ENCODE measurements around the gene MSI2.
A peak's percentile ranks its signal among the peaks of the same experiment; 100 is the strongest.

Gene MSI2

DNA sequence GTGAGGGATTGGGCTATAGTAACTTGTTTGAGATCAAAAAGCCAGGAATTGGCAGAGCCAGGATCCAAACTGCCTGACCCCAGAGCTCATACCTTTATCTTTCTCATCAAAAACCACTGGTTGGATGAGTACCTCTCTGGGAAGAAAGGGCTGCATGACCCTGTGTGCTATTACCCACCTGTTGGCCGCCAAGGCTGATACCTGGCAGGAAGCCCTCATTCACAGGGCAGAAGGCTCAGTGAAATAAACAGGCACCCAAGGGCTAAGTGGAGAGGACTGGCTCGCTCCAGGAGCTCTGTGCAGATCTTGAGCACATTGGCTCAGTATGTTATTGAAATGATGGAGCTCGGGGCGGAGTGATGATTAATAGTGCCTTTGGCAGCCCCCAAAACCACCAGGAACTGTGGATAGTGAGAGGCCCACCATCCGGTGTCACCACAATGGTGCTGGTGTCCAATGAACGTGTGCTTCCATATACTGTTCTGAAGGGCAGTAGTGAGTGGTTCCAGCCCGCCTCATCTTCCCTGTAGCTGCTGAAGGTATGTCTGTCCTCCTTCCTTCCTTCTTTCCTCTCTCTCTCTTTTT lies 197.6 kb downstream of the MSI2 start:
- DNase-seq = no peak

DNA sequence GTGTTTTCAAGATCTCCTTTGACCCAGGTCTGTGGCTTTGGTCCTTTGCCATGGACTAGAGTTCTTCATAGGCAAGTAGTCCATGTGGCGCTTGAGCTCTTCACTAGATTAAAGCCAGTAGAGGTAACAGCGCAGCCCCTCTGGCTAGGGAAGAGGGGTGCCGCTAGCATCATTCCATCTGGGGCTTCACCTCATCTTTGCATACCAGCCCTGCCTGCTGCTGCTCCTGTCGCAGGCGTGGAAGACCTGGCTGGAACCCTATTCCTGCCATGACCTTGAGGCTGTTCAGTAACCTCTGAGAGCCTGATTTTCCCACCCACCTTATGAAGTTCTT lies 198.4 kb downstream of the MSI2 start:
- DNase-seq = no peak

DNA sequence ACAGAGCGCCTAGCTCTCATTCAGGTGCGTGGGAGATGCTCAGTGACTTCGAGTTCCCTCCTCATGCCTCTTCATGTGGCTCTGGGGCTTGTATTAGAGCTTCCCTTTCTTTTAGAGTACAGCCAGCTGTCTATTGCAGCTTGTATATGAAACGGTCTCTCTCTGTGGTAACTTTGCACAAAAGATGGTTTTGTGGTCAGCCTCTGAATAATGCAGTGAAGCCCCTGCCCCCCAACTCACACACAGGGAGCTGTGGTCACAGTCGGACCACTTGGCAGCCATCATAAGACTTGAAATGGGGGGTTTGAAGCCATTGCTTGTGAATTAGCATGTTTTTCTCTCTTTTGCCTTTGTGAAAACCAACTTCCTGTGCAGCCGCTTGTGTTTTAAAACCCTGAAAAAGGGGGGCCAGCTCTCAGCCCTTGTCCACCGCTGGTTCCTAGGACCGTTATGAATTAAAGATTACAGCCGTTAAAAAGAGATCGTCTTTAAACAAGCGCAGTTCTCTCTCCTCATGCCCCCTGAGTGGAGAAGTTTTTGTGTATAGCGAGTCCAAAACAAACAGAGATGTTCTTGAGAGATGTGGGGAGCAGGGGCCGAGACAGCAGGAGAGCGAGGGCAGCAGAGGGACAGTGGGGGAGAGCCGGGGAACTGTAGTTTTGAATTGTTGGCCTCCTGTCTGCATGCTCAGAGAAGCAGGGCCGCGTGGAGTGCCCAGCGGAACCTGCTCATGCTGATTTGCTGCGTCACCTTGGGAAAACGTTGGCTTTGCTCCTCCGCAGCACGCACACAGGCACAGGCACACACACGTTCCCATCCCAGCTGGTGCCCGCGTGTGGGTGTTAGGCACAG lies 199.0 kb downstream of the MSI2 start:
- peak in 20 of 56 donors; percentile 16 to 73 (median 43) for DNase-seq

DNA sequence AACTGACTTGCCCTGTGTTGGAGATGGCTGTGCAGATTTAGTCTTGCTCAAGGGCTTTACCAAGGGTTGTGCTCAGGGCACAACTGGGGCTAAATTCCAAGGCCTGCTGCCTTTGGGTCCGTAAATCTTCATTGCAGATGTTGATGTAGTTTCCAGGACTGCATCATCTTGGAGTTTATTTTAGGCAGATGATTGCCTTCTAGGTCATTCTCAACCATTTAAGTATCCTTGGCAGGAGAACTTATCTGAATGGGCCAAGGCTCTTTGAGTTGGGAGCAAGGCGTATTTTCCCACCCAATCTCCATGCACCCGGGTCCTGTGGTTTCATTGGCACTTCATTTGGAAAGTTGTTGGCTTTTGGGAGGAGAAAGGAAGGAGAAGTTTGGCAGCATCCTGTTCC lies 200.3 kb downstream of the MSI2 start:
- DNase-seq = peak in 2 of 56 donors; percentile 30 to 43

DNA sequence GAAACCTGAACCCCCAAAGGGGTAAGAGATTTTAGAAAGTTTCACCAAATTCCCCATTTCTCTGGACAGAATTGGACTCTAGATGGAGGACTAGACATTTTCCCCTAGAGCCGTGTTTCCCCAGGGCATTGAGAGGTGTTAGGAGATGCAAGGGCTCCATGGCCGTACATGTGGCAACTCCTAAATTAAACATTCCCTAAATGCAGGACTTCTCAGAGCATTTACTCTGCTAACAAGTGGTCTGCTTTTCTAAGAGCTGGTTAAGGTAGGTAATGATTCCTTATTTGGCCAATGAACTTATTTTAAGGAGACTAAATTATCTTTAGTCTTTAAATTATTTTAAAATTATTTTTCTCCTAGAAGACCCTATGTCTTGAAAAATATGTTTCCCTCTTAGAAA lies 200.9 kb downstream of the MSI2 start:
- DNase-seq = no peak

DNA sequence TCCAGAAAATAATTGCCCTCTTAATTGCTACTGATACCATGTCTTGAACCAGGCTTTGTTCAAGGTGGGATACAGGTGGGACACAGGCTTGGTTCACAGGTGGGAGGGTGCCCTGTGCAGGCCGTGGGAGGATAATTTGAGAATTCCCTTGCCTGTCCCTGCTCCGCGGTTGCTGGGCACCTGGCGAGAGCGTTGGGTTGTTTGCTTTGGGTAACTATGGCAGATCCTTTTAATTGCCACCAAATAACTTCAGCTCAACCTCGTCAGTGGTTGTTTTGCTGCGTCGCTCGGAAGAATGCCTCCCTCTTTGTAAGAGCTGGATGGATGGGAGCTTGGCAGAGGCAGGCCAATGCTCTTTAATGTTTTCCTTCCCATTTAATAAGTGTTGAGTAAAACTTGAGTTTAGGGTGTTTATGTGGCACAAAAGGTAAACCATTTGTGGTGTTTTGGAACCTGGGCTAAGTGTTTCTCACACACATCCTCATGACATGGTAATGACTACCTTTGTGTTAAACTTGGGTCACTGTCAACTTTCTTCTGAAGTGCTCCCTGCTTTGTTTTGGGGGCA lies 202.5 kb downstream of the MSI2 start:
- DNase-seq = peak in 4 of 56 donors; percentile 19 to 45 (median 34)

DNA sequence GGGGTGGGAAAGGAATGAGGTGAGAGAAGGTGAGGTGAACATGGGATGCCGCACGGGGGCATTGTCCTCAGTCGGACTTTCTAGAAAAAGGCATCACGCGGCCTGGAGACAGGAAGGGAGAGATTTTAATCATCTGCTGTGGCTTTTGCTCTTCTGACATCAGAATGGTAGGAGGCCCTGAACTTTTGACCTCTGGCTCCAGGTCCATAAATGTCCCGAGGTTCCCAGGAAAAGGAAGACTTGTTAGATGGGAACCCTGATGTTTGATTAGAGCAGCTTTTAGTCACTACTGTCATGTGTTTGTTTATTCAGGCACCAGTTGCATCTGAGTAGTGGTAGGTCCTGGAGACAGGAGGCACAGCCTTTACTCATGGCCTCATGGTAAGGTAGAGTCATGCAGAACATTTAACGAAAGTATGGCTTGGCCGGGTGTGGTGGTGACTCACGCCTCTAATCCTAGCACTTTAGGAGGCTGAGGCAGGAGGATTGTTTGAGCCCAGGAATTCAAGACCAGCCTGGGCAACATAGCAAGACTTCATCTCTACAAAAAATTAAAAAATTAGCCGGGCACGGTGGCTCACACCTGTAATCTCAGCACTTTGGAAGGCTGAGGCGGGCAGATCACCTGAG lies 203.1 kb downstream of the MSI2 start:
- no peak for DNase-seq

DNA sequence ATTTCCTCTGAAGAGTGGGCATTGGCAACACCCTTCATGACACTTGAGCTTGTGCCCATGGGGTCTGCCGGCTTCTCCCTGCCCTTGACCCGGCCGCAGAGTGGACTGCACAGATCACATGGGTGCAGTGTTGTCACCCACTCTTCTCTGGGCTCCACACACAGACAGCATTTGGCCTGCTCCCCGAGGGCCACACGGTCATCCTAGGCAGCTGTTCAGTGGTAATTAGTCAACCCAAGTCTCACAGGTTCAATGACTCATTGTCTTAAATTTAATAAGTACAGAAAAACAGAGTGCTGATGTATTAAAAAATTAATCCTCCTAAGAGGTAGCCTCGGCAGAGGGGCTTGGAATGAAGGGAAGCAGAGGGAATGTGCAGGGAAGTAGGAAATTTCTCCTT lies 204.8 kb downstream of the MSI2 start:
- DNase-seq = peak in 1 of 56 donors; percentile 21

DNA sequence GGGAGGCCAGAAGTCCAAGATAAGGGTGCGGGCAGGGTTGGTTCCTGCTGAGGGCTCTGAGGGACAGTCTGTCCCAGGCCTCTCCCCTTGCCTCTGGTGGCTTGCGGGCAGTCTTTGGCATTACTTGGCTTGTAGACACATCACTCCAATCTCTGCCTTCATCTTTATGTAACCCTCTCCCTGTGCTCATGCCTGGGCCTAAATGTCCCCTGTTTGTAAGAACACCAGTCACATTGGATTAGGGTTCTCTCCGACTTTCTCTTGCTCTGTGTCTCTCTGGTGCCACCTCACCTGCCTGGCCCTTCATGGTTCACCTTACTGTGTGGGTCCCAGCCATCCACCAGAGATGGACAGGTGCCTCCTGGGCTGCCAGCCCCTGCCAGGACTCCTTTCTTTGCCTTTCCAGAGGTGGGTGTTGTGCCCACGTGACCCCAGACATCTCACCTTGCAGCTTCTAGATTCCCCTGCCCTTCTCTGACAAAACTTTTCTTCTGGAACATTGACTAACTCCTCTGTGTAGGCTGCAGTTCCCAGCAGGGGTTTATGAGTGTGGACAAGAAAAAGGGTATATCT lies 205.8 kb downstream of the MSI2 start:
- DNase-seq = no peak

DNA sequence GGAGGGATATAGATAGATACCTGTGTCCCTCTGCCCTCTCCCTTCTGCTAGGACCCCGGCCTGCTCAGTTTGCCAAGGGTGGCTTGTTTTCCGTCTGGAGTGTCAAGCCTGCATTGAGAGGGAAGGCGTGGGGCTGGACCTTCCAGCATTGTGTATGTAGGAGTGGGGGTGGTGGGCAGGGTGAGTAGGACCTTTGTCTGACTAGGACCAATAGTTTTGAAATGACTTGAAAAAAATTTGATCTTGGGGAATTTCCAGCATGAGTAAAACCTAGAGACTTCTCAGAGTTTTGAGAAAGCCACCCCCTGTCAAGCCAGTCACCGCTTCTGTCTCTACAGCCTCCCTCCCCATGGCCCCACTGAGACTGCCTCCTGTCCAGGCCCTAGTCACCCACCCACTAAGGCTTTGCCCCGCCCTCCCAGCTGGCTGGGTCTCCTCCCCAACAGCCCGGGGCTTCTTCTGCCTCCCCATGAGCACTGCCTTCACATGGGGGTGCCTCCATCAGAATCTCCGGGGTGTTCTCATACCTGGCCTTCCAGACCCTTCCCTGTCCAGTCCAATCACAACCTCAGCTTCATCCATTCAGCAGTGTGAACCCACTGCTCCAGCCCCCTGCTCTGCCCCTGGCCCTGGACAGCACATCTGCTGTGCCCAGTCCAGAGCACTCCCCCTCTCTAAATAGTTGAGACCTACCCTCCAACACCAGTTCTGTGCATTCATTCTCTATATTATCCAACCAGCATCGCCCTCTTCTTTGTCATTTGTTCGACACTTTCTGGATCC lies 207.0 kb downstream of the MSI2 start:
- DNase-seq = no peak

DNA sequence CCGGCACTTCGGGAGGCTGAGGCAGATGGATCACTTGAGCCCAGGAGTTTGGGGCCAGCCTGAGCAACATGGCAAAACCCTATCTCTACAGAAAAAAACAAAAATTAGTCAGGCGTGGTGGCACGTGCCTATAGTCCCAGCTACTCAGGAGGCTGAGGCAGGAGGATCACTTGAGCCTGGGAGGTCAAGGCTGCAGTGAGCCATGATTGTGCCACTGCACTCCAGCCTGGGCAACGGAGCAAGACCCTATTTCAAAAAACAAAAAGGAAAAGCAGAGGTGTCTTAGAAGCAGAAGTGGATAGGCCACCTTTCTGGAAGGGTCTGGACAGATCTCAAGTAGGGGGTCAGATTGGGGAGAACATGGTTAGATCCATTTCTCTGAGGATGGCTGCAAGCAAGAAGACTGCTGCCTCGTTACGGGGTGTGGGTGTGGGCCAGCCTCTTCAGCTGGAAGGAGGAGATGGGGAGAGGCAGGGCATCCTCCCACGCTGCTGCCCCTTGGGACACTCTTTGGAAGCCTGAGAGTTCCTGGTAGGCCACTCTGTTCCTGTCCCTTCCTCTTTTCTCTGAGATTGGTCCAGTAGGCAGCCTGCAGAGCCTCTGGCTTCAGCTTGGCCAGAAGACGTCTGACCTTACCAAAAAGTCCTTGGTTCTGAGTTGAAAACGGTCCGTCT lies 208.0 kb downstream of the MSI2 start:
- DNase-seq = no peak

DNA sequence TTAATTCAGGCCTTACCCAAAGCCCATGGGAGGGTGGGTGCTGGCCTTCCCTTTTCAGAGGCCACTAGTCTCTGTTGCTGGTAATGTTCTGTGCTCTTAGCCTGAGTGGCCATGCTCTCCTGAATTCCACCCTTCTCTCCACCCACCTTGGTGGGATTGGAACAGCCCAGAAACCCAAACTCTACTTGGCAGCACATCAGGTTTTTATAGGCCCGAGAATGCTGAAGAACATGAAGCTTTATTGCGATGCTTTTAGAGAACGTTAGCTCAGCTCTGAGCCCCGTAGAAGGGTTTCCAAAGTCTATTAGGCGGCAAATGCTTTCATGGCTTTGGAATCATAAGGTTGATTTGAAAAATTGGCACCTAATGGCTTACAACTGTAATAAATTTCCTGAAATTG lies 209.3 kb downstream of the MSI2 start:
- DNase-seq = peak in 1 of 56 donors; percentile 52

DNA sequence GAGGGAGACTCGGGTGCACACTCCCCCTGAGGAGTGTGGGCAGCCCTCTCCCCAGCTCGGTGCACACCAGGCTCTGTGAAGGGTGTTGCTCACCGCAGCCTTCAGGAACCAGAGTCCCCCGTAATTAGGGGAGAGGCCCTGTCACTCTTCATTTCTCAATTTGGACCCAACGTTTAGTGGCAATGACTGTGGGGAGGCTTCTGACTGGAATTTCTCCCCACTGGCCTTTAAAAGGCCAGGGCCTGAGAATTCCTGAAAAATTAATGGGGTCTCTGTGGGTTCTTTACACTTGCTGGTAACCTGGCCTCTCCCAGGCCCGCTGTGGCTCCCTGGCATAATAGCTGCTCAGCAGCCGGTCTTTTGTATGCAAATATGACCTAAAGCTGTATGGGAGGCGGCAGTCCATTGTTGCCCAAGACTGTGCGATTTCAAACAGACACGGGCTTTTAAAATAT lies 209.7 kb downstream of the MSI2 start:
- DNase-seq = no peak

DNA sequence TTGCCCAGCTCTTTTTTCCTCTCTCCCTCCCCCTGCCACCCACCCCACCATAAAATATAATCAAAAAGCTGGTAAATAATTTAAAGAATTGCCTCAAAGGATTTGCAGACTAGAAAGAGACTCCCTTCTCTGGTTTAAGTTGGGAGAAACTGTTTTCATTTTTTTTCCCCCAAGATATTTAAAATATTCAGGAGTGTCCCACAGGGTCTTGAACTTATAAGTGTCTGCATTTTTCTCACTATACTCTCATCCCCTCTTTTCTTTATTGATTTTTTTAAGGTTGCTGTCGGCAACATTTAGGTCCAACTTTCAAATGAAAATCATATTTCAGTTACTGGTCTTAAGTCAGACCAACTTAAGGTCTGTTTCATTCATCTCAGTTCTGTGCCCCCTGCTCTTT lies 210.2 kb downstream of the MSI2 start:
- DNase-seq = no peak

DNA sequence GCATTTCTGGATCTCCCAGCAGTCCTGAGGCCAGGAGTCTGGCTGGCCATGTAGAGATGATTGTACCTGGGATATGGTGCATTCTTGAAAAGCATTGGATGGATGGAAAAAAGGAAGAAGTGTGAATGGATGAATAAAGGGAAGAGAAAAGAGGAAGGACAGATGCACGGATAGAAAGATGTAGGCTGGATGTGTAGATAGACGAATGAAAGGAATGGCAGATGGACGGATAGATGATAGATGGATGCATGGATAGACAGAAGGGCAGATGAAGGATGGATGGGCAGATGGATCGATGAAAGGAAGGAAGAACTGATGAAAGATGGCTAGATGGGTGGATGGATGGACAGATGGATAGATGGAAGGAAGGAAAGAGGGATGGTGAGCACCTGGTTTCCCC lies 210.9 kb downstream of the MSI2 start:
- DNase-seq = no peak

DNA sequence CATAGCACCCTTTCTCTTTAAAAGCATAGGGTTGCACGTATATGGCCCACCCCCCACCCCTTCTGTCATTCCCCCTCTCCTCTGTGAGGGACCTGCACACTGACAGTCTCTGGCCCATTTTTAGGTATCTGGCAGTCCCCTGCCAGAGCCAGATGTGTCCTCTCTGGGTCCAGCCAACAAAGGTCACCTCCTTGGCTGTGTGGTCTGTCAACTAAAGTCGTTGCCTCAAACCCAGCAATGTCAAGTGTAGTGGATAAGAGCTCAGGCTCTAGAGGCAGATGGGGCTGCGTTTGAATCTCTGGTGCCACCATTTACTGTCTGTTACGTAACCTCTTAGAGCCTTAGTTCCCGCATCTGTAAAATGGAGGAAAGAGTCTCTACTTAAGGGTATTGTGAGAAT lies 211.5 kb downstream of the MSI2 start:
- DNase-seq = no peak

DNA sequence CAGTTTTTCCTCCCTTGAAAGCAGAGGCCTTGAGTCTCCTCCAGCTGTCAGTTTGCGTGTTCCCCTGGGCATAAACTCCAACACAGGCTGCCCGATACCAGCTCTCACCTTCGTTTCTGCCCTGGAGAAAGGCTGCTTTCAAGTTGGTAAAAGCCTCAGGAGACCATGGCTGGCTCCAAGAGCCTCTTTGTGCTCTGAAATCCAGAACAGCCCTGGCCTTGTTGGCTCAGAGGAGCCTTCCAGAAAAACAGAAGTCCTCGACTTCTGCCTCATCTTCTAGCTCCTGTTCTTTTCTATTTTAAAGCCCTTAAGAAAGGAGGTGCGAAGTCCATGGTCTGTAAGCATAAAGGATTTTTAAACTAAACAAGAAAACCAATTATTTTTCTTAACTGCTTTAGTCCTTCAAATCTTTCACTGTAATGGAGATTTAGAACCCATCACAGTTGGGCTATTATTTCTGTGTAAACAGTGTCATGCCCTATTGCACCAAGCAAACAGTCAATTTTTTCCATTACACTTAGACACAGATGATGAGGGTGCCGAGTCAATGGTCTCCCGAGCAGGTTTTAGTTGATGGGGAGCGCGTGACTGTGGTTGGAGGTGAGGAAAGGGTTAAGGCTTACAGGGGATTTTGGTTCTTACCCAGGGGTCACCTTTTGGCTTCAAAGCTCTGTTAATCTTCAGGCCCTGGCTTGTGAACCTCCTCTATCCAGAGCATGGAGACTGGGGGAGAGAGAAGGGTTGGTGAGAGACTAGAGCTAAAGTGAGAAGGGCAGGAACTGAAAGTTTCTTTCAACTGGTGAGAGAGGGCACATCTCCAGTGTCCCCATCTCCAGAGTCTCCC lies 212.8 kb downstream of the MSI2 start:
- no peak for DNase-seq

DNA sequence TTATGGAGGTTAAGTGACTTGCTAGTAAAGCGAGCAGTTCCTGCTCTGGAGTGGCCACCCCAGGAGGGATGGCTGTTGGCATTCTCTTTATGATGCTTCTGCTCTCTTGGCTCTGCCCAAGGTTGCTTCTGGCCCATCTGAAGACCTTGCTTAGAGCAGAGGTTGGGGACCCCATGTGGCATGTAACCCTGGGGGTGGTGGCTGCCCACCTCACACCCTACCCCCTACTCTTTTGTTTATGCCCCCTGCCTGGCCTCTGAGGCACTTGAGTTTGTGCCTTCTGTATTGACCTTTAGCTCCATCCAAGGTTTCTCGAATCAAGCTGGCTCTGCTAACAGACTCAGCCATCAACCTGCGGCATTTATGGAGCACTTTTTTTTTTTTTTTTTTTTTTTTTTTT lies 214.6 kb downstream of the MSI2 start:
- DNase-seq = no peak

DNA sequence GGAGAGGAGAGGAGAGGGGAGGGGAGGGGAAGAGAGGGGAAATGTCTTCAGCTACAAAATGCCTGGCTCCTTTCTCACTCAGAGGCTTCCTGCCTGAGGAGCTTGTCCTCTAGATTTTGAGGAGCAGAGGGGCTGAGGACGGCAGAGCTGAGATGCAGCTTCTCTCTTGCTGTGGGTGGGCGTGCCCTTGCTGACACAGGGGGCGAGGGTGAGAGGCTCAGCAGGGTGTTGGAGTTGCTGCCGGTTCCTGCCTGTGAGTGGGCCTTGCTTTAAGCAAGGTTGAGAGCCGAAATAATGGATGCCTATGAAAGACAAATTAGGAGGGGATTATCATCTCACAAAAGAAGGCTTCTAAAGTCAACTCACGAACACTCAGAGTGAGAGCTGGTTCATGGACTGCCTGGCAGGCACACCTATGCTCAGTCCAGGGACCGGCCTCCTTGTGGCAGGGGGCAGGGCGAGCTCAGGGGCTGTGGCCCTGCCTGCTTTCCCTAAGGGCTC lies 215.6 kb downstream of the MSI2 start:
- DNase-seq = no peak

Data from nucleus accumbens (tissue), 56 donors.